H9 (cell line): Measurements from ENCODE around the gene TLL2. TPM values are rescaled to one million over a fixed set of nuclear protein-coding genes. Genes with fewer than 3 reads are reported as not detected.

Source experiments
- DNase-seq: peaks from one replicate; pipeline ENCODE4 v3.0.0-alpha.2; 2017
- H2AFZ ChIP-seq: one replicate; pipeline ENCODE4 v1.6.1; 2013; ENCODE audit warnings: mild to moderate bottlenecking, low read length, control low read depth, moderate library complexity
- H2AK5ac ChIP-seq: 2 replicates; pipeline ENCODE4 v1.6.1; 2013; ENCODE audit warnings: low read length, control low read depth, mixed read lengths; ENCODE audit not compliant: insufficient read length
- H2BK120ac ChIP-seq: one replicate; pipeline ENCODE4 v1.6.1; 2013; ENCODE audit warnings: low read depth, mild to moderate bottlenecking, low read length, control low read depth, inconsistent platforms; ENCODE audit not compliant: poor library complexity, severe bottlenecking
- H2BK12ac ChIP-seq: 2 replicates; pipeline ENCODE4 v1.6.1; 2013; ENCODE audit warnings: low read length, control low read depth, mixed read lengths, low read depth; ENCODE audit not compliant: insufficient read length
- H2BK15ac ChIP-seq: 2 replicates; pipeline ENCODE4 v1.6.1; 2013; ENCODE audit warnings: low read depth, low read length, control low read depth
- H2BK20ac ChIP-seq: one replicate; pipeline ENCODE4 v1.6.1; 2013; ENCODE audit warnings: low read depth, mild to moderate bottlenecking, low read length, control low read depth, inconsistent platforms; ENCODE audit not compliant: poor library complexity, severe bottlenecking
- H2BK5ac ChIP-seq: 2 replicates; pipeline ENCODE4 v1.6.1; 2013; ENCODE audit warnings: low read length, control low read depth, mixed read lengths; ENCODE audit not compliant: insufficient read length
- H3K14ac ChIP-seq: 2 replicates; pipeline ENCODE4 v1.6.1; 2013; ENCODE audit warnings: low read length, control low read depth; ENCODE audit not compliant: insufficient read depth
- H3K18ac ChIP-seq: 2 replicates; pipeline ENCODE4 v1.6.1; 2013; ENCODE audit warnings: low read depth, mild to moderate bottlenecking, mixed read lengths, low read length, control low read depth; ENCODE audit not compliant: insufficient read length
- H3K23ac ChIP-seq: 2 replicates; pipeline ENCODE4 v1.6.1; 2013; ENCODE audit warnings: low read length, control low read depth, mixed read lengths, low read depth; ENCODE audit not compliant: insufficient read length
- H3K23me2 ChIP-seq: 2 replicates; pipeline ENCODE4 v1.6.1; 2013; ENCODE audit warnings: low read depth, mild to moderate bottlenecking, mixed read lengths, low read length, control low read depth; ENCODE audit not compliant: insufficient read length, poor library complexity, severe bottlenecking
- H3K27ac ChIP-seq: 2 replicates; pipeline ENCODE4 v1.5.1; 2013; ENCODE audit warnings: low read length, control low read depth, mixed read lengths, low read depth; ENCODE audit not compliant: insufficient read length
- H3K27me3 ChIP-seq: 2 replicates; pipeline ENCODE4 v1.6.1; 2013; ENCODE audit warnings: low read length, control low read depth, inconsistent platforms; ENCODE audit not compliant: insufficient read depth
- H3K4ac ChIP-seq: 2 replicates; pipeline ENCODE4 v1.6.1; 2013; ENCODE audit warnings: low read depth, mild to moderate bottlenecking, control low read depth, inconsistent platforms, low read length, moderate library complexity
- H3K4me1 ChIP-seq: 2 replicates; pipeline ENCODE4 v1.6.1; 2013; ENCODE audit warnings: low read length, control low read depth, inconsistent platforms; ENCODE audit not compliant: insufficient read depth
- H3K4me2 ChIP-seq: 2 replicates; pipeline ENCODE4 v1.6.1; 2013; ENCODE audit warnings: low read length, control low read depth, mixed read lengths; ENCODE audit not compliant: insufficient read length, insufficient read depth
- H3K56ac ChIP-seq: 2 replicates; pipeline ENCODE4 v1.6.1; 2013; ENCODE audit warnings: low read depth, mild to moderate bottlenecking, mixed read lengths, low read length, control low read depth; ENCODE audit not compliant: insufficient read length
- H3K79me1 ChIP-seq: 2 replicates; pipeline ENCODE4 v1.6.1; 2013; ENCODE audit warnings: low read depth, mild to moderate bottlenecking, moderate library complexity, low read length, control low read depth, inconsistent platforms; ENCODE audit not compliant: insufficient read depth, poor library complexity, severe bottlenecking
- H3K79me2 ChIP-seq: 2 replicates; pipeline ENCODE4 v1.6.1; 2013; ENCODE audit warnings: low read length, control low read depth, inconsistent platforms; ENCODE audit not compliant: insufficient read depth
- H3K9ac ChIP-seq: 2 replicates; pipeline ENCODE4 v1.6.1; 2013; ENCODE audit warnings: low read length, control low read depth, mixed read lengths; ENCODE audit not compliant: insufficient read length; ENCODE audit errors: extremely low read depth
- H3K9me3 ChIP-seq: one replicate; pipeline ENCODE4 v1.6.1; 2013; ENCODE audit warnings: low read depth, low read length, inconsistent platforms; ENCODE audit not compliant: control insufficient read depth
- H3T11ph ChIP-seq: one replicate; pipeline ENCODE4 v1.6.1; 2013; ENCODE audit warnings: mild to moderate bottlenecking, low read length, control low read depth, inconsistent platforms
- H4K20me1 ChIP-seq: one replicate; pipeline ENCODE4 v1.6.1; 2013; ENCODE audit not compliant: control insufficient read depth, insufficient read length, insufficient read depth
- H4K5ac ChIP-seq: 2 replicates; pipeline ENCODE4 v1.6.1; 2013; ENCODE audit warnings: low read depth, mild to moderate bottlenecking, mixed read lengths, low read length, control low read depth; ENCODE audit not compliant: insufficient read length
- H4K8ac ChIP-seq: replicated peaks from 2 replicates; pipeline ENCODE4 v1.6.1; 2013; ENCODE audit warnings: low read length, control low read depth, mixed read lengths, low read depth; ENCODE audit not compliant: insufficient read length
- H4K91ac ChIP-seq: 2 replicates; pipeline ENCODE4 v1.6.1; 2013; ENCODE audit warnings: low read depth, mild to moderate bottlenecking, moderate library complexity, mixed read lengths, low read length, control low read depth; ENCODE audit not compliant: insufficient read length
- H3K27ac Mint-ChIP-seq, 3 experiments: 2 replicates in 2 of 3; 3 replicates in 1 of 3; pipeline ENCODE4 v1.8.0; 2020 to 2021; ENCODE audit warnings: mixed read lengths in 3 of 3, mild to moderate bottlenecking in 1 of 3, moderate library complexity in 1 of 3
- H3K27me3 Mint-ChIP-seq: 2 replicates; pipeline ENCODE4 v1.8.0; 2021; ENCODE audit warnings: low read depth, mild to moderate bottlenecking, moderate library complexity, mixed read lengths
- H3K36me3 Mint-ChIP-seq, 3 experiments: 2 replicates in 2 of 3; 3 replicates in 1 of 3; pipeline ENCODE4 v1.8.0; 2020 to 2021; ENCODE audit warnings: low read depth in 3 of 3, mixed read lengths in 3 of 3; ENCODE audit not compliant: insufficient read depth in 1 of 3
- H3K4me1 Mint-ChIP-seq, 2 experiments: 2 replicates each; pipeline ENCODE4 v1.8.0; 2020; ENCODE audit warnings: mixed read lengths in 2 of 2
- H3K4me3 Mint-ChIP-seq, 2 experiments: 2 replicates in 1 of 2; 3 replicates in 1 of 2; pipeline ENCODE4 v1.8.0; 2020 to 2021; ENCODE audit warnings: mild to moderate bottlenecking in 2 of 2, mixed read lengths in 2 of 2, moderate library complexity in 1 of 2
- H3K9me3 Mint-ChIP-seq, 2 experiments: 2 replicates in 1 of 2; 3 replicates in 1 of 2; pipeline ENCODE4 v1.8.0; 2020; ENCODE audit warnings: mild to moderate bottlenecking in 2 of 2, mixed read lengths in 2 of 2, moderate library complexity in 1 of 2
- CTCF ChIP-seq: fragments of 200-600 bp; sonication (generic); conservative IDR thresholded peaks from 3 replicates; pipeline ENCODE4 v1.8.0; 2021; ENCODE audit warnings: antibody characterized with exemption, mild to moderate bottlenecking
- WGBS: extraction: QIAGEN DNeasy Blood & Tissue Kit; methylation state at CpG from one replicate; pipeline ENCODE4 v1.1.7; 2013; ENCODE audit warnings: missing lambda C conversion rate, low lambda C conversion rate, mixed read lengths; ENCODE audit not compliant: insufficient read length; ENCODE audit errors: extremely low coverage; 5-methylcytosine and 5-hydroxymethylcytosine counted together
- total RNA-seq: library from RNA; stranded (reverse); gene quantifications from 2 replicates; pipeline ENCODE4 v1.2.1, GENCODE V29; 2021

TLL2 gene
- total RNA-seq, 1 experiment from 2014 or later = 1.4 TPM

- Mint-ChIP-seq H3K27me3 (peaks cover 13% of the 10 kb centered on the region), H3K27ac (no peak overlapping the region; a peak in 1 of 7 replicates), H3K4me3 (peak overlapping the region in 1 of 2 experiments; percentile 19; a peak in 1 of 5 replicates), H3K4me1 (peaks cover 5 to 21% of the 10 kb centered on the region in 2 experiments; a peak in 3 of 4 replicates), H3K36me3 (no peaks in the 10 kb centered on the region), H3K9me3 (no peaks in the 10 kb centered on the region)
- Histone ChIP-seq H2BK120ac (no peak overlapping the region), H3K4me1 (no peaks in the 10 kb centered on the region), H3K9me3 (no peaks in the 10 kb centered on the region), H2BK5ac (no peak overlapping the region), H3K18ac (no peak overlapping the region), H3K23ac (no peak overlapping the region), H3K4me2 (no peak overlapping the region), H4K91ac (no peak overlapping the region), H3K27ac (no peak overlapping the region), H3K27me3 (no peaks in the 10 kb centered on the region), H2AFZ (no peak overlapping the region), H3K9ac (no peak overlapping the region), H2BK12ac (no peak overlapping the region), H3K79me1 (no peaks in the 10 kb centered on the region), H2BK20ac (no peak overlapping the region), H3K79me2 (no peaks in the 10 kb centered on the region), H3K4ac (no peak overlapping the region), H2AK5ac (no peak overlapping the region), H3K23me2 (no peaks in the 10 kb centered on the region), H3K56ac (no peak overlapping the region), H3K14ac (no peak overlapping the region), H4K20me1 (no peaks in the 10 kb centered on the region), H4K8ac (no peak overlapping the region), H4K5ac (no peak overlapping the region), H3T11ph (no peak overlapping the region), H2BK15ac (no peak overlapping the region)
- no peak for TF ChIP-seq CTCF
- WGBS = no CpG with 5 or more reads among the region's 4 CpGs
- no peak for DNase-seq
Observed at GRCh38 chr10:96501985-96502384, 11.7 kb downstream of the TLL2 start.
